Measurements from ENCODE around the gene THUMPD1. TPM values are rescaled to one million over a fixed set of nuclear protein-coding genes. Genes with fewer than 3 reads are reported as not detected.
A peak's percentile ranks its signal among the peaks of the same experiment; 100 is the strongest.

The THUMPD1 gene, protein sequence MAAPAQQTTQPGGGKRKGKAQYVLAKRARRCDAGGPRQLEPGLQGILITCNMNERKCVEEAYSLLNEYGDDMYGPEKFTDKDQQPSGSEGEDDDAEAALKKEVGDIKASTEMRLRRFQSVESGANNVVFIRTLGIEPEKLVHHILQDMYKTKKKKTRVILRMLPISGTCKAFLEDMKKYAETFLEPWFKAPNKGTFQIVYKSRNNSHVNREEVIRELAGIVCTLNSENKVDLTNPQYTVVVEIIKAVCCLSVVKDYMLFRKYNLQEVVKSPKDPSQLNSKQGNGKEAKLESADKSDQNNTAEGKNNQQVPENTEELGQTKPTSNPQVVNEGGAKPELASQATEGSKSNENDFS
- total RNA-seq (ENCODE audit: low replicate concordance) = 90.7 and 95.8 TPM in 2 replicates

DNA sequence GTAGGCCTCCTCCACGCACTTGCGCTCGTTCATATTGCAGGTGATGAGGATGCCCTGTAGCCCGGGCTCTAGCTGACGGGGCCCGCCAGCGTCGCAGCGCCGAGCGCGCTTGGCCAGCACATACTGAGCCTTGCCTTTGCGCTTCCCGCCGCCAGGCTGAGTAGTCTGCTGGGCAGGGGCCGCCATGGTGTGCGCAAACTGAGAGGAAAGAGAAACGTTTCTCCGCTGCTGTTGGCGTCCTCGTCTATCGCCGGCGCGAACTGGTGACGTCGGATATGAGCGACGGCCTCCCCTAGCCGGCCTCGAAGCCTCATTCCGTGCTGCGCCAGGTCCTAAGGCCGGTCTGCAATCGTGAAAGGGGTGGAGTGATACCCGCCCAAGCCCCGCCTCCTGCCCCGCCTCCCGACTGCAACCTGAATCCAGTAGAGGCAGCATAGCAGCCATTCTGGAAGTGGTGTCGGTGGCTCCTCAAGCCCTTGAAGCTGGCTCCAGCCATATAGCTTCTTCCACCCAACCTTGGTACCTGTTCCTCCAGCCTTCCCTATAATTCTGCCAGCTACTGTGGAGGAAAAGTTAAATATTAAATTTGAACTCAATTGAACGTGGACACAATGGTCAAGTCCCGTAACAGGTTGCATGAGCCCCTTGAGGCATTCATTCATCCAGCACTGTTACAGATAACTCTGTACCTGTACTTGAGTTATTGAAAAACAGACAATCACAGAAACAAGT is at the start of gene THUMPD1:
TSS of gene THUMPD1 (minus strand) at position 265 of the 732 bp plus-strand sequence. CDS start at position 186, 79 bp downstream.
- H3K27me3 Mint-ChIP-seq (ENCODE audit: insufficient read depth, low read depth) = no peaks in the 10 kb centered on the region
- peak within 1 kb of the TSS; percentile 46 for H3K27ac Mint-ChIP-seq
- peak; percentile 95 for DNase-seq (ENCODE audit: low spot score)
- H3K27ac ChIP-seq = peak within 1 kb of the TSS; percentile 67
- peaks cover 37% of the 10 kb centered on the region for H4K20me1 ChIP-seq (ENCODE audit: low read depth)
- H3F3A ChIP-seq (ENCODE audit: low read depth) = no peaks in the 10 kb centered on the region
- peaks cover 20% of the 10 kb centered on the region for H3K36me3 ChIP-seq
- peak within 1 kb of the TSS; percentile 97 for H3K4me3 Mint-ChIP-seq
- H2AFZ ChIP-seq (replicated peaks) = peak within 1 kb of the TSS; percentile 100
- peak within 1 kb of the TSS; percentile 97 for H3K4me3 ChIP-seq
- no peaks in the 10 kb centered on the region for H3K9me3 Mint-ChIP-seq
- H3K4me1 ChIP-seq = peaks cover 7% of the 10 kb centered on the region
- H3K36me3 Mint-ChIP-seq = peaks cover 10% of the 10 kb centered on the region
- peaks cover 16% of the 10 kb centered on the region for H3K4me1 Mint-ChIP-seq
- TF ChIP-seq, protein P1, sequence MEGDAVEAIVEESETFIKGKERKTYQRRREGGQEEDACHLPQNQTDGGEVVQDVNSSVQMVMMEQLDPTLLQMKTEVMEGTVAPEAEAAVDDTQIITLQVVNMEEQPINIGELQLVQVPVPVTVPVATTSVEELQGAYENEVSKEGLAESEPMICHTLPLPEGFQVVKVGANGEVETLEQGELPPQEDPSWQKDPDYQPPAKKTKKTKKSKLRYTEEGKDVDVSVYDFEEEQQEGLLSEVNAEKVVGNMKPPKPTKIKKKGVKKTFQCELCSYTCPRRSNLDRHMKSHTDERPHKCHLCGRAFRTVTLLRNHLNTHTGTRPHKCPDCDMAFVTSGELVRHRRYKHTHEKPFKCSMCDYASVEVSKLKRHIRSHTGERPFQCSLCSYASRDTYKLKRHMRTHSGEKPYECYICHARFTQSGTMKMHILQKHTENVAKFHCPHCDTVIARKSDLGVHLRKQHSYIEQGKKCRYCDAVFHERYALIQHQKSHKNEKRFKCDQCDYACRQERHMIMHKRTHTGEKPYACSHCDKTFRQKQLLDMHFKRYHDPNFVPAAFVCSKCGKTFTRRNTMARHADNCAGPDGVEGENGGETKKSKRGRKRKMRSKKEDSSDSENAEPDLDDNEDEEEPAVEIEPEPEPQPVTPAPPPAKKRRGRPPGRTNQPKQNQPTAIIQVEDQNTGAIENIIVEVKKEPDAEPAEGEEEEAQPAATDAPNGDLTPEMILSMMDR (IDR thresholded peaks at IDR 0.05) = peak; percentile 30
- no peak for TF ChIP-seq EZH2 (IDR thresholded peaks at IDR 0.05)
- H3K9me3 ChIP-seq (ENCODE audit: low read depth) = no peaks in the 10 kb centered on the region
- no peaks in the 10 kb centered on the region for H3K27me3 ChIP-seq
- peak within 1 kb of the TSS; percentile 83 for H3K4me2 ChIP-seq
- peaks cover 38% of the 10 kb centered on the region for H3K79me2 ChIP-seq (ENCODE audit: low read depth)
- H3K9ac ChIP-seq = peak within 1 kb of the TSS; percentile 83

DNA sequence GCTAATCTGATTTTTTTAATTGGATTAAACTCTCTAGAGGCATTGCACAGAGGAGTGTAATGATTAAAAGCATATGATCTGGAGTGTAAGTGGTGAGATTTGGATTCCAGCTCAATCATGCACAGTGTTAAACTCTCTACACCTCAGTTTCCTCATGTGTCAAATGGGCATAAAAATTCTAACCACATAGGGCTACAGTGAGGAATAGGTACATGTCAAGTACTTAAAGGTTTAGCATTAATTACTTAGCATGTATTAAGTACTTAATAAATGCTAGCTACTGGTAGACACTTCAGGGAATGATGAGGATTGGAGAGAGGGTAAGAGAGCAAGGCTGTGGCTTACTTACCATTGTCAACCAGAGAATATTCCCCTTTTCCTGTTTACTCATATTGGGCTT is 47.5 kb upstream of the THUMPD1 start:
- no peak overlapping the region for H3K9ac ChIP-seq
- H3K79me2 ChIP-seq (ENCODE audit: low read depth) = no peaks in the 10 kb centered on the region
- H3K4me3 ChIP-seq = no peak overlapping the region
- H3K4me2 ChIP-seq = no peak overlapping the region
- H3K36me3 ChIP-seq = no peaks in the 10 kb centered on the region
- no peaks in the 10 kb centered on the region for H3K27me3 ChIP-seq
- peaks cover 14% of the 10 kb centered on the region for H3K4me1 ChIP-seq
- H3F3A ChIP-seq (ENCODE audit: low read depth) = peaks cover 13% of the 10 kb centered on the region
- H3K9me3 ChIP-seq (ENCODE audit: low read depth) = no peaks in the 10 kb centered on the region
- no peaks in the 10 kb centered on the region for H4K20me1 ChIP-seq (ENCODE audit: low read depth)
- H3K27ac ChIP-seq = no peak overlapping the region
- H3K4me1 Mint-ChIP-seq = peaks cover 10% of the 10 kb centered on the region
- no peak overlapping the region for H2AFZ ChIP-seq (replicated peaks)
- no peaks in the 10 kb centered on the region for H3K27me3 Mint-ChIP-seq (ENCODE audit: insufficient read depth, low read depth)
- TF ChIP-seq, protein P1 (IDR thresholded peaks at IDR 0.05) = no peak
- TF ChIP-seq EZH2 (IDR thresholded peaks at IDR 0.05) (no peak), EZH2phosphoT487 (IDR thresholded peaks at IDR 0.05) (no peak)
- no peak for DNase-seq (ENCODE audit: low spot score)
- H3K9me3 Mint-ChIP-seq = no peaks in the 10 kb centered on the region
- no peak overlapping the region for H3K27ac Mint-ChIP-seq
- no peaks in the 10 kb centered on the region for H3K36me3 Mint-ChIP-seq
- H3K4me3 Mint-ChIP-seq = no peak overlapping the region

DNA sequence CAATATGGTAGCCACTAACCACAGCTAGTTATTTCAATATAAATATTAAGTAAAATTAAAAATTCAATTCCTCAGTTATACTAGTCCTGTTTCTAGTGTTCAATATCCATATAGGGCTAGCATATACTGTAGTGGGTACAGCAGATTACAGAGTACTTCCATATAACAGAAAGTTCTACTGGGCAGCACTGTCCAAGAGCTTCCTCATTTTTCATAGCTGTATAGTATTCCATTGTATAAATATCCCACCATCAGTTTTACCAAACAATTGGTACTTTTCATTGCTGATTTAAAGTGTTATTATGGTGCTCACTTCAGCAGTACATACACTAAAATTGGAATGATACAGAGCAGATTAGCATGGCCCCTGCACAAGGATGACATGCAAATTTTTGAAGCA is 42.6 kb upstream of the THUMPD1 start:
- Histone ChIP-seq H3F3A (ENCODE audit: low read depth) (no peaks in the 10 kb centered on the region), H3K27ac (no peak overlapping the region), H3K9me3 (ENCODE audit: low read depth) (no peaks in the 10 kb centered on the region), H3K4me1 (no peaks in the 10 kb centered on the region), H3K4me3 (no peak overlapping the region), H3K9ac (no peak overlapping the region), H3K4me2 (no peak overlapping the region), H3K36me3 (no peaks in the 10 kb centered on the region), H2AFZ (replicated peaks) (no peak overlapping the region), H3K27me3 (no peaks in the 10 kb centered on the region), H4K20me1 (ENCODE audit: low read depth) (no peaks in the 10 kb centered on the region), H3K79me2 (ENCODE audit: low read depth) (no peaks in the 10 kb centered on the region)
- Mint-ChIP-seq H3K27me3 (ENCODE audit: insufficient read depth, low read depth) (no peaks in the 10 kb centered on the region), H3K36me3 (no peaks in the 10 kb centered on the region), H3K9me3 (no peaks in the 10 kb centered on the region), H3K4me1 (no peaks in the 10 kb centered on the region), H3K27ac (no peak overlapping the region), H3K4me3 (no peak overlapping the region)
- no peak for DNase-seq (ENCODE audit: low spot score)
- no peak for TF ChIP-seq EZH2phosphoT487 (IDR thresholded peaks at IDR 0.05)
- TF ChIP-seq EZH2 (IDR thresholded peaks at IDR 0.05) = no peak
- TF ChIP-seq, protein P1 (IDR thresholded peaks at IDR 0.05) = no peak
